Stomach (tissue), 9 donors: ENCODE measurements around the gene EHMT1. TPM values are rescaled to one million over a fixed set of nuclear protein-coding genes. Genes with fewer than 3 reads are reported as not detected.
"Not testable (repeated sequence)": the region's sequence is repeated elsewhere in the genome, so short reads cannot be mapped to it uniquely, and the experiment has no call there.

ENCODE experiments used
- DNase-seq, 2 donors: peaks; one replicate each; pipeline versions ENCODE4 v3.0.0 to v3.0.0-alpha.2; 2013 to 2019
- H3K27ac ChIP-seq, 5 donors: fragments of 200-600 bp in 4 of 5; sonication (generic) in 4 of 5; one replicate each; pipeline ENCODE4 v1.5.1; 2013 to 2019; ENCODE audit warnings: mild to moderate bottlenecking in 1 of 5, moderate library complexity in 1 of 5
- H3K27me3 ChIP-seq, 3 donors: fragments of 200-600 bp; sonication (generic); one replicate each; pipeline ENCODE4 v1.5.1; 2017 to 2019; ENCODE audit warnings: mixed run types in 1 of 3
- H3K36me3 ChIP-seq, 4 donors: fragments of 200-600 bp; sonication (generic); 1 replicate in 3 of 4; 2 replicates in 1 of 4; pipeline ENCODE4 v1.5.1; 2016 to 2019
- H3K4me1 ChIP-seq, 4 donors: fragments of 200-600 bp; sonication (generic); one replicate each; pipeline ENCODE4 v1.5.1; 2016 to 2019
- H3K4me3 ChIP-seq, 4 donors: fragments of 200-600 bp; sonication (generic) in 3 of 4; one replicate each; pipeline ENCODE4 v1.5.1; 2016 to 2019; ENCODE audit warnings: mild to moderate bottlenecking in 1 of 4
- H3K9me3 ChIP-seq, 4 donors: fragments of 200-600 bp; sonication (generic); one replicate each; pipeline ENCODE4 v1.5.1; 2016 to 2019
- CTCF ChIP-seq, 7 experiments: fragments of 450-650 bp in 4 of 7; fragments of 200-600 bp in 3 of 7; sonication (generic) in 3 of 7; IDR thresholded peaks; one replicate each; pipeline ENCODE4 v1.5.1; 2016 to 2019; ENCODE audit warnings: antibody characterized with exemption in 7 of 7, control low read depth in 2 of 7, mild to moderate bottlenecking in 1 of 7
- EP300 ChIP-seq: sonication (generic); formaldehyde crosslinking; IDR thresholded peaks from one replicate; pipeline ENCODE4 v1.6.1; 2017; ENCODE audit warnings: antibody characterized with exemption
- POLR2A ChIP-seq, 4 donors: fragments of 450-650 bp; IDR thresholded peaks; one replicate each; pipeline ENCODE4 v1.6.1; 2016; ENCODE audit warnings: antibody characterized with exemption in 4 of 4, control low read depth in 2 of 4, mild to moderate bottlenecking in 1 of 4, moderate library complexity in 1 of 4
- POLR2AphosphoS5 ChIP-seq, 3 donors: sonication (generic); formaldehyde crosslinking; IDR thresholded peaks; one replicate each; pipeline ENCODE4 v1.6.1; 2016; ENCODE audit warnings: antibody characterized with exemption in 3 of 3
- WGBS, 5 donors: extraction: QIAGEN DNeasy Blood & Tissue Kit in 3 of 5; methylation state at CpG; one replicate each; pipeline versions ENCODE4 v1.1.5 to v1.1.7; 2013 to 2018; 5-methylcytosine and 5-hydroxymethylcytosine counted together
- intact Hi-C: fragments of 100-400 bp; cut with DNase I; formaldehyde crosslinking; loops from one replicate; pipeline ENCODE4 v1.15.1; 2023; ENCODE audit warnings: low total_unique reads
- polyA plus RNA-seq, 3 donors: library from polyadenylated mRNA; stranded (reverse); fragments of 200-250 nt; gene quantifications; one replicate each; pipeline ENCODE4 v1.2.3, GENCODE V29; 2013
- total RNA-seq, 5 donors: library from RNA; depleted of rRNA; stranded (reverse); fragments of >200 nt; gene quantifications; one replicate each; pipeline versions ENCODE4 v1.1.0 to v1.2.3, GENCODE V29; 2014 to 2016
- donor health status: healthy with polysubstance abuse.
- donor health status: Bipolar disorder and iron deficiency.
- donor health status: healthy.

EHMT1 gene
- total and polyA plus RNA-seq, 8 donors = 23.9 to 419 (median 79.5) TPM

GRCh38 chr9:137722481-137722880 is 103.7 kb downstream of the EHMT1 start:
- TF ChIP-seq EP300 = no peak
- no peak for TF ChIP-seq POLR2A (IDR thresholded peaks at IDR 0.05)
- DNase-seq = no peak
- 77 to 87% (median 83%) methylated on average over 6 to 10 of the region's 10 CpGs for WGBS, 5 donors

GRCh38 chr9:137723356-137723755 is 104.6 kb downstream of the EHMT1 start:
- DNase-seq, intact Hi-C loops, H3K9me3 ChIP-seq, H3K27me3 ChIP-seq, H3K4me3 ChIP-seq: not testable (repeated sequence)
- Histone ChIP-seq H3K4me1 (peaks cover 0 to 24% (median 11%) of the 10 kb centered on the region in 4 donors), H3K27ac (peak overlapping the region in 2 of 5 donors; percentile 12 to 16), H3K36me3 (peaks cover 15 to 56% (median 52%) of the 10 kb centered on the region in 4 donors)
- WGBS, 5 donors = 68 to 80% (median 70%) methylated on average over 2 to 13 of the region's 13 CpGs

More at GRCh38 chr9:137722481-137722880, 103.7 kb downstream of the EHMT1 start:
- Histone ChIP-seq H3K27ac (no peak overlapping the region), H3K36me3 (peaks cover 18 to 59% (median 55%) of the 10 kb centered on the region in 4 donors), H3K27me3 (no peaks in the 10 kb centered on the region), H3K4me1 (peaks cover 0 to 24% (median 11%) of the 10 kb centered on the region in 4 donors), H3K9me3 (peaks cover 0 to 6% (median 2%) of the 10 kb centered on the region in 4 donors), H3K4me3 (no peak overlapping the region)
- intact Hi-C loops = no loop called here

- peak overlapping the region in 1 of 5 donors; percentile 16 for H3K27ac ChIP-seq
- intact Hi-C loops = no loop called here
These were observed 105.1 kb downstream of the EHMT1 start for GRCh38 chr9:137723783-137724445.

GRCh38 chr9:137724818-137725240 is 106.0 kb downstream of the EHMT1 start:
- no peak for DNase-seq
- H3K27ac ChIP-seq = no peak overlapping the region
- TF ChIP-seq POLR2A (IDR thresholded peaks at IDR 0.05) (no peak), POLR2AphosphoS5 (IDR thresholded peaks at IDR 0.05) (no peak), CTCF (IDR thresholded peaks at IDR 0.05) (no peak), EP300 (no peak)
- no peaks in the 10 kb centered on the region for H3K9me3 ChIP-seq
- H3K36me3 ChIP-seq = peaks cover 16 to 54% (median 52%) of the 10 kb centered on the region in 4 donors
- peaks cover 0 to 24% (median 11%) of the 10 kb centered on the region in 4 donors for H3K4me1 ChIP-seq
- WGBS, 5 donors = 95 to 100% (median 97%) methylated on average over 24 of the region's 24 CpGs
- no peaks in the 10 kb centered on the region for H3K27me3 ChIP-seq
- no peak overlapping the region for H3K4me3 ChIP-seq
- intact Hi-C loops = no loop called here

More at GRCh38 chr9:137723783-137724445, 105.1 kb downstream of the EHMT1 start:
- no peak for DNase-seq
- Histone ChIP-seq H3K4me3 (no peak overlapping the region), H3K9me3 (no peaks in the 10 kb centered on the region), H3K36me3 (peaks cover 20 to 56% (median 52%) of the 10 kb centered on the region in 4 donors), H3K4me1 (peaks cover 0 to 24% (median 11%) of the 10 kb centered on the region in 4 donors), H3K27me3 (no peaks in the 10 kb centered on the region)
- WGBS, 5 donors = 79 to 88% (median 87%) methylated on average over 14 to 15 of the region's 15 CpGs
- TF ChIP-seq POLR2AphosphoS5 (IDR thresholded peaks at IDR 0.05) (no peak), EP300 (no peak), CTCF (IDR thresholded peaks at IDR 0.05) (no peak), POLR2A (IDR thresholded peaks at IDR 0.05) (no peak)

- intact Hi-C loops = no loop called here
These were observed 106.8 kb downstream of the EHMT1 start for GRCh38 chr9:137725598-137725997.

GRCh38 chr9:137726336-137726735 is 107.5 kb downstream of the EHMT1 start:
- peaks cover 10 to 56% (median 54%) of the 10 kb centered on the region in 4 donors for H3K36me3 ChIP-seq
- H3K27ac ChIP-seq, intact Hi-C loops, H3K4me3 ChIP-seq, H3K9me3 ChIP-seq, H3K27me3 ChIP-seq, DNase-seq: not testable (repeated sequence)
- 76 to 98% (median 96%) methylated on average over 7 to 11 of the region's 19 CpGs for WGBS, 5 donors
- peaks cover 0 to 24% (median 11%) of the 10 kb centered on the region in 4 donors for H3K4me1 ChIP-seq

More at GRCh38 chr9:137725598-137725997, 106.8 kb downstream of the EHMT1 start:
- peaks cover 0 to 24% (median 11%) of the 10 kb centered on the region in 4 donors for H3K4me1 ChIP-seq
- H3K36me3 ChIP-seq = peaks cover 12 to 54% (median 52%) of the 10 kb centered on the region in 4 donors
- H3K9me3 ChIP-seq = no peaks in the 10 kb centered on the region
- H3K27ac ChIP-seq = no peak overlapping the region
- WGBS, 5 donors = 96 to 98% (median 97%) methylated on average over 10 of the region's 10 CpGs
- no peak for DNase-seq
- H3K27me3 ChIP-seq = no peaks in the 10 kb centered on the region
- H3K4me3 ChIP-seq = no peak overlapping the region
- TF ChIP-seq CTCF (IDR thresholded peaks at IDR 0.05) = no peak
